GM21528 (cell line): ENCODE results near the gene SLC9A9.

Experiments
- ATAC-seq: cut with Tn5 transposase; IDR thresholded peaks from one replicate; pipeline ENCODE4 v1.9.1; 2021; ENCODE audit warnings: mild to moderate bottlenecking, moderate library complexity; ENCODE audit not compliant: unreplicated experiment, low FRiP score

Gene SLC9A9

GRCh38 chr3:143479727-143480126, 368.5 kb downstream of the SLC9A9 start:
- ATAC-seq, result no peak

GRCh38 chr3:143478115-143478693, 370.1 kb downstream of the SLC9A9 start:
- ATAC-seq, result no peak

- no peak for ATAC-seq
These were observed 371.2 kb downstream of the SLC9A9 start for GRCh38 chr3:143476965-143477640.

- ATAC-seq, result no peak
These were observed 372.3 kb downstream of the SLC9A9 start for GRCh38 chr3:143475981-143476380.

GRCh38 chr3:143472731-143473523, 375.3 kb downstream of the SLC9A9 start:
- no peak for ATAC-seq

- ATAC-seq, result no peak
These were observed 376.6 kb downstream of the SLC9A9 start for GRCh38 chr3:143471705-143472104.

- ATAC-seq, result no peak
These were observed 379.1 kb downstream of the SLC9A9 start for GRCh38 chr3:143469159-143469558.

- ATAC-seq, result no peak
These were observed 382.6 kb downstream of the SLC9A9 start for GRCh38 chr3:143465666-143466065.

GRCh38 chr3:143464850-143465249, 383.4 kb downstream of the SLC9A9 start:
- ATAC-seq, result no peak

GRCh38 chr3:143455480-143455879, 392.8 kb downstream of the SLC9A9 start:
- no peak for ATAC-seq

GRCh38 chr3:143450632-143451031, 397.6 kb downstream of the SLC9A9 start:
- no peak for ATAC-seq

- ATAC-seq, result no peak
These were observed 400.8 kb downstream of the SLC9A9 start for GRCh38 chr3:143447491-143447890.

GRCh38 chr3:143445118-143445517, 403.1 kb downstream of the SLC9A9 start:
- ATAC-seq, result no peak

GRCh38 chr3:143443851-143444331, 404.4 kb downstream of the SLC9A9 start:
- no peak for ATAC-seq

GRCh38 chr3:143442814-143443447, 405.3 kb downstream of the SLC9A9 start:
- no peak for ATAC-seq

GRCh38 chr3:143441516-143442171, 406.6 kb downstream of the SLC9A9 start:
- ATAC-seq, result no peak

- ATAC-seq, result no peak
These were observed 408.5 kb downstream of the SLC9A9 start for GRCh38 chr3:143439817-143440216.

GRCh38 chr3:143437405-143437804, 410.9 kb downstream of the SLC9A9 start:
- no peak for ATAC-seq

GRCh38 chr3:143436231-143436930, 411.9 kb downstream of the SLC9A9 start:
- no peak for ATAC-seq
